ENCODE results near the gene NAA38. TPM values are rescaled to one million over a fixed set of nuclear protein-coding genes. Genes with fewer than 3 reads are reported as not detected.
"Not testable (repeated sequence)": the region's sequence is repeated elsewhere in the genome, so short reads cannot be mapped to it uniquely, and the experiment has no call there.

NAA38 gene
- total RNA-seq, 4 donors from 2014 or later = 45.2 to 80.1 (median 74.8) TPM

- Histone ChIP-seq H3K4me3 (no peak overlapping the region), H3K9me3 (no peaks in the 10 kb centered on the region), H3K36me3 (no peaks in the 10 kb centered on the region), H3K27ac (no peak overlapping the region), H3K27me3 (peaks cover 0 to 16% (median 0%) of the 10 kb centered on the region in 4 donors), H3K4me1 (peaks cover 0 to 4% (median 0%) of the 10 kb centered on the region in 3 donors)
- 83 to 85% methylated on average over 5 of the region's 5 CpGs for WGBS, 2 donors
- DNase-seq = no peak
- intact Hi-C loops (cut with DNase I) = loop anchor here (10.0 kb wide), 1 partner anchor 70 kb away; no protein-coding TSS in a partner anchor
- no peak for TF ChIP-seq POLR2A (IDR thresholded peaks at IDR 0.05)
- no peak for TF ChIP-seq CTCF (IDR thresholded peaks at IDR 0.05)
These were observed 42.4 kb downstream of the NAA38 start for GRCh38 chr17:7814969-7815368.

GRCh38 chr17:7811251-7811650, 46.1 kb downstream of the NAA38 start:
- Histone ChIP-seq H3K4me1 (peaks cover 0 to 17% (median 0%) of the 10 kb centered on the region in 3 donors), H3K36me3 (no peaks in the 10 kb centered on the region), H3K4me3 (no peak overlapping the region), H3K27me3 (peaks cover 0 to 38% (median 0%) of the 10 kb centered on the region in 4 donors), H3K27ac (no peak overlapping the region), H3K9me3 (no peaks in the 10 kb centered on the region)
- intact Hi-C loops (cut with DNase I) = loop anchor here (10.0 kb wide), 1 partner anchor 66 kb away; no protein-coding TSS in a partner anchor
- no peak for DNase-seq
- TF ChIP-seq CTCF (IDR thresholded peaks at IDR 0.05) (no peak), POLR2A (IDR thresholded peaks at IDR 0.05) (no peak)
- WGBS, 2 donors = 67 to 76% methylated on average over 3 of the region's 3 CpGs

GRCh38 chr17:7809791-7810343, 47.5 kb downstream of the NAA38 start:
- Histone ChIP-seq H3K27me3 (peaks cover 0 to 44% (median 0%) of the 10 kb centered on the region in 4 donors), H3K4me1 (peaks cover 0 to 12% (median 0%) of the 10 kb centered on the region in 3 donors)
- not testable (repeated sequence) for H3K9me3 ChIP-seq, H3K27ac ChIP-seq, H3K4me3 ChIP-seq, H3K36me3 ChIP-seq, DNase-seq
- intact Hi-C loops (cut with DNase I) = loop anchor here (10.0 kb wide), 1 partner anchor 65 kb away; no protein-coding TSS in a partner anchor
- WGBS, 2 donors = 52 to 60% methylated on average over 7 to 9 of the region's 9 CpGs

GRCh38 chr17:7809086-7809790, 48.1 kb downstream of the NAA38 start:
- WGBS, 2 donors = 17 to 41% methylated on average over 11 of the region's 11 CpGs
- Histone ChIP-seq H3K9me3 (no peaks in the 10 kb centered on the region), H3K36me3 (no peaks in the 10 kb centered on the region), H3K27me3 (peaks cover 0 to 50% (median 0%) of the 10 kb centered on the region in 4 donors), H3K4me1 (peaks cover 0 to 15% (median 1%) of the 10 kb centered on the region in 3 donors), H3K27ac (no peak overlapping the region), H3K4me3 (no peak overlapping the region)
- TF ChIP-seq POLR2A (IDR thresholded peaks at IDR 0.05) = no peak
- TF ChIP-seq CTCF (IDR thresholded peaks at IDR 0.05) = no peak
- no peak for DNase-seq
- intact Hi-C loops (cut with DNase I) = no loop called here

GRCh38 chr17:7807206-7807605, 50.2 kb downstream of the NAA38 start:
- no peak for DNase-seq
- no peak overlapping the region for H3K27ac ChIP-seq

More at GRCh38 chr17:7807206-7807605, 50.2 kb downstream of the NAA38 start:
- 92 to 93% methylated on average over 11 to 17 of the region's 21 CpGs for WGBS, 2 donors
- H3K9me3 ChIP-seq = no peaks in the 10 kb centered on the region
- no peak overlapping the region for H3K4me3 ChIP-seq
- TF ChIP-seq CTCF (IDR thresholded peaks at IDR 0.05) (no peak), POLR2A (IDR thresholded peaks at IDR 0.05) (no peak)
- intact Hi-C loops (cut with DNase I) = no loop called here
- H3K36me3 ChIP-seq = no peaks in the 10 kb centered on the region
- peaks cover 0 to 61% (median 0%) of the 10 kb centered on the region in 4 donors for H3K27me3 ChIP-seq
- peaks cover 0 to 22% (median 4%) of the 10 kb centered on the region in 3 donors for H3K4me1 ChIP-seq

Small RNA genes within 50 kb of the gene (small RNA-seq; reads per million reads assigned to genes)
- 1.9 to 126 (median 29.8) reads per million in 4 donors for gene SCARNA21

Other genes starting within 250 kb of the NAA38 start
- gene FXR2, start 242.7 kb downstream of the NAA38 start, total RNA-seq = 10 to 100 TPM; 17.2 to 24.0 (median 20.6) TPM
- 10 to 100 TPM; 20.5 to 55.9 (median 31.3) TPM for gene SAT2, start 229.7 kb downstream of the NAA38 start, total RNA-seq
- gene SHBG, start 227.4 kb downstream of the NAA38 start, total RNA-seq = not detected
- gene ATP1B2, start 206.6 kb downstream of the NAA38 start, total RNA-seq = 1 to 10 TPM in 1 of 4 donors, under 1 TPM in 2, not detected in 1; 0.09 to 1.5 (median 0.21) TPM
- 10 to 100 TPM; 26.6 to 35.1 (median 33.9) TPM for gene TP53, start 170.1 kb downstream of the NAA38 start, total RNA-seq
- 1 to 10 TPM; 3.5 to 6.0 (median 3.8) TPM for gene WRAP53, start 169.1 kb downstream of the NAA38 start, total RNA-seq
- gene EFNB3, start 152.4 kb downstream of the NAA38 start, total RNA-seq = 1 to 10 TPM in 3 of 4 donors, under 1 TPM in 1; 0.70 to 2.7 (median 1.9) TPM
- under 1 TPM in 3 of 4 donors, not detected in 1; under 0.01 to 0.04 (median 0.03) TPM for gene DNAH2, start 139.8 kb downstream of the NAA38 start, total RNA-seq
- 10 to 100 TPM in 1 of 4 donors, 1 to 10 TPM in 3; 6.7 to 14.6 (median 7.5) TPM for gene KDM6B, start 23.3 kb downstream of the NAA38 start, total RNA-seq
- gene TMEM88, start 2.5 kb downstream of the NAA38 start, total RNA-seq = 1 to 10 TPM in 3 of 4 donors, not detected in 1; 1.5 to 3.8 (median 1.6) TPM
- 1 to 10 TPM; 3.8 to 9.3 (median 7.5) TPM for gene CYB5D1, start 444 bp upstream of the NAA38 start, total RNA-seq
- 10 to 100 TPM; 57.7 to 93.5 (median 73.0) TPM for gene CHD3, start 31.2 kb upstream of the NAA38 start, total RNA-seq
- 1 to 10 TPM in 3 of 4 donors, under 1 TPM in 1; 0.94 to 8.6 (median 5.7) TPM for gene RNF227, start 58.7 kb upstream of the NAA38 start, total RNA-seq
- 1 to 10 TPM in 1 of 4 donors, under 1 TPM in 1, not detected in 2; 0.95 to 1.1 TPM for gene KCNAB3, start 72.3 kb upstream of the NAA38 start, total RNA-seq
- 10 to 100 TPM; 31.3 to 71.1 (median 40.3) TPM for gene TRAPPC1, start 74.4 kb upstream of the NAA38 start, total RNA-seq
- 10 to 100 TPM; 12.4 to 21.4 (median 13.5) TPM for gene CNTROB, start 74.6 kb upstream of the NAA38 start, total RNA-seq
- not detected for gene GUCY2D, start 145.1 kb upstream of the NAA38 start, total RNA-seq
- 100 to 1,000 TPM in 1 of 4 donors, 10 to 100 TPM in 3; 24.0 to 104 (median 50.5) TPM for gene ALOX15B, start 181.5 kb upstream of the NAA38 start, total RNA-seq
- gene ALOX12B, start 230.2 kb upstream of the NAA38 start, total RNA-seq = 10 to 100 TPM in 2 of 4 donors, 1 to 10 TPM in 1, under 1 TPM in 1; 0.76 to 34.6 (median 10.8) TPM

Measured in esophagus squamous epithelium (tissue), 5 donors.